ENCODE data around the gene HDAC9.

GRCh38 chr7:18786196-18786727 is 290.7 kb downstream of the HDAC9 start:
- TF ChIP-seq CTCF (IDR thresholded peaks at IDR 0.05; ENCODE audit: low read depth, low read length), result no peak
- TF ChIP-seq EZH2phosphoT487 (IDR thresholded peaks at IDR 0.05; ENCODE audit: low read depth), result no peak

All from OCI-LY3 (cell line).